Activated gamma-delta T cell (primary cell): Measurements from ENCODE around the gene ETNPPL.

ENCODE experiments used
- DNase-seq: peaks from one replicate; lab custom pipeline; 2025; lab: John Stamatoyannopoulos, UW

The ETNPPL gene

GRCh38 chr4:108700081-108700757 is 62.6 kb downstream of the ETNPPL start:
- no peak for DNase-seq

DNA sequence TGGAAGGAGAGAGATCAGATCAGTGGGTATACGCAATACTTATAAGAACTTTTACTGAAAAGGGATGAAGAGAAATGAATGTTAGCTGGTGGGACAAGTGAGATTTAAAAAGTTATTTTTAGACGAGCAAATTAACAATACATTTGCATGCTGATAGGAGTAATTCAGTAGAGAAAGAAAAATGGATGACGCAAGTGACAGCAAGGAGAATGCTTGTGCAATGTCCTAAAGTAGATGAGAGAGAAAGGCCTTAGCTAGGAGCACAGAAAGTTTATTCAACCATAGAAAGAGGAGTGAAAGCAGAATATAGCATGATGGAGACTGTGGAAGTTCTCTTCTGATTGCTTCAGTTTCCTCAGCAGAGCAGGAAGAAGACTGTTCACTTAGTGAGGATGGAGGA is 66.7 kb downstream of the ETNPPL start:
- no peak for DNase-seq

DNA sequence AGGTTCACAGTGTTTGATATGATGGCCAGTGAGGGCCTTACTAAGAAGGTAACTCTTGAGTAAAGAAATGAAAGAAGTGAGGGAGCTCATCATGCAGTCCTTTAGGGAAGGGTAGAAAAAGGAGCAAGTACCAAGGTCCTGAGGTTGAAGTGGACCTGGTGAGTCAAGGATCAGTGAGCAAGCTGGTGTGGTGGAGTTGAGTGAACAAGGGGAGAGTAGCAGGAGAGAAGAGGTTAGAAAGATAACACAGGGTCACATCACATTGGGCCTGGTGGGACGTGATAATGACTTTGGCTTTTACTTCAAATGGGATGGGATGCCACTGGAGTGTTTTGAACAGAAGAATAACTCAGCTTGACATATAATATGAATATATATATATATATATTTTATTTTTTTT is 67.8 kb downstream of the ETNPPL start:
- no peak for DNase-seq

DNA sequence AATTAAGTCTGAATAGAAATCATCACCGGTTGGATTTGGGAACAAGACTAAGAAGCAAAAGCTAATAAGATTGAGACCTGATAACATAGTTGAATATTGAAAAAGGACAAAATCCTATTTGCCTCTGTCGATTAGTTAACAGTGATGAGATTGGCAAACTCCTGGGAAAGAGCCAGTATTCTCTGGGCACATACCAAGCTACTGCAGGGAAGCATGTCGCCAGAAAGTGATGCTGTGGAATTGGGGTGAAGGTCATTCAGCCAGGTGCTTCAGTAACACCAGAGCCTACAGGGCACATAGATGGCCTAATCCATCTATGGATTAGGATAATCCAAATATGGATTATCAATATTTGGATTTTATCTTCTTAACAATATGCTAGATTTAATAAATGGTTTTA is 68.4 kb downstream of the ETNPPL start:
- DNase-seq, result no peak

DNA sequence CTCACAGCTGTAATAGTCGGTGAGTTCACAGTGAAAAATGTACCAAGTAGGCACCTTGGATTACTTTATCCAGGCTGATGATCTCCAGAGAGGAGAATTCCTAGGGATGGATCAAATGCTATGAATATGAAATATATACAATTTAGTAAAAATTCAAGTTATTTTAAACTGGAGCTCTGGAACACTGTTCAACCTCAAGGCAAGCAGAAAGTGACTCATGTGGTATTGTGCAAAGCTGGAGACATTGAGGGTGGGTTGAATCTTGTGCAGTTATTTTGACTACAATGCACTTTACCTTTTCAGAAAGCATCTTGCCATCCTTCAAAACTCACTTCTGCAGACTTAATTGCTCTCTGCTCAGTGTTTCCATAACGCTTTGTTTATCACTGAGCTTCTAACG is 69.0 kb downstream of the ETNPPL start:
- no peak for DNase-seq

GRCh38 chr4:108693211-108693610 is 69.6 kb downstream of the ETNPPL start:
- DNase-seq, result no peak
